ENCODE measurements around the gene DPP9.
A peak's percentile ranks its signal among the peaks of the same experiment; 100 is the strongest.

The DPP9 gene

GRCh38 chr19:4653793-4654436 lies 69.7 kb downstream of the DPP9 start:
- no peak for DNase-seq

DNA sequence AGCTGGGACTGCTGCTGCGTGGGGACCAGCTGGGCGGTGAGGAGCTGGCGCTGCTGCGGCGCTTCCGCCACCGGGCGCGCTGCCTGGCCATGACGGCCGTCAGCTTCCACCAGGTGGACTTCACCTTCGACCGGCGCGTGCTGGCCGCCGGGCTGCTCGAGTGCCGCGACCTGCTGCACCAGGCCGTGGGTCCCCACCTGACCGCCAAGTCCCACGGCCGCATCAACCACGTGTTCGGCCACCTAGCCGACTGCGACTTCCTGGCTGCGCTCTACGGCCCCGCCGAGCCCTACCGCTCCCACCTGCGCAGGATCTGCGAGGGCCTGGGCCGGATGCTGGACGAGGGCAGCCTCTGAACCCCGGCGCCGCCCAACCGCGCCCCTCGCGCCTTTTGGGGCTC lies 71.6 kb downstream of the DPP9 start:
- DNase-seq: no peak

DNA sequence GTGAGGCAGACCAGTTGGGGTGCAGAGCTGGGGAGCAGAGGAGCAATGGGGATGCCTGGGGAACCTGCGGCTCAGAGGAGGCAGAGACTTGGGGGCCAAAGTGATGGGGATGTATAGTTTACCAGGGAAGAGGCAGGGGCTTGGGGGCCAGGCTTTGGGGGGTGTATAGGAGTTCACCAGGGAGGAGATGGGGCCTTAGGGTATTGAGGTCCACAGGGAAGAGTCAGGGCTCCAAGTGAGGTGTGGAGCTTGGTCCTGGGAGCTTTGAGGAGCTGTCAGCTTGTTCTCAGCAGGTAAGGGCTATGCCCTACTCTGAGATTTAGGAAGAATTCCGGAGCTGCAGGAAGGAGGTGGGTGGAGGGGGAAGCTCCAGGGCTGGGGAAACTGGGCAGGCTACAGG lies 73.5 kb downstream of the DPP9 start:
- DNase-seq: no peak

- no peak for DNase-seq
Measured at GRCh38 chr19:4649392-4650047, 74.1 kb downstream of the DPP9 start.

GRCh38 chr19:4647676-4648644 lies 75.7 kb downstream of the DPP9 start:
- no peak for DNase-seq

- DNase-seq: no peak
Measured at GRCh38 chr19:4645718-4646117, 77.9 kb downstream of the DPP9 start.

DNA sequence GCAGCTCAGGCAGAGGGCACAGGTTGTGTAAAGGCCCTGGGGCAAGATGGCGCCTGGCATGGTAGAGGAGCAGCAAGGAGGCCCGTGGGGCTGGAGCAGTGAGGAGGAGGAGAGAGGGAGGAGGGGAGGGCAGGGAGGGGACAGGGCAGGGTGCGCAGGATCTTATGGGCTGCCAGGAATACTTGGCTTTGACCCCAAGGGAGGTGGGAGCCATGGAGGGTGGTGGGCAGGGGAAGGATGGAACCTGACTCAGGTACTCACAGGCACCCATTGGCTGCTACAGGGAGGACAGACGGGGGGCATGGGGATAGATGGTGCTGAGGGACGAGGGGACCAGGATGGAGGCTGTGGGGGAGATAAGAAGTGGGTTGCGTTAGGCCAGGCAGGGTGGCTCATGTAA lies 81.0 kb downstream of the DPP9 start:
- no peak for DNase-seq

DNA sequence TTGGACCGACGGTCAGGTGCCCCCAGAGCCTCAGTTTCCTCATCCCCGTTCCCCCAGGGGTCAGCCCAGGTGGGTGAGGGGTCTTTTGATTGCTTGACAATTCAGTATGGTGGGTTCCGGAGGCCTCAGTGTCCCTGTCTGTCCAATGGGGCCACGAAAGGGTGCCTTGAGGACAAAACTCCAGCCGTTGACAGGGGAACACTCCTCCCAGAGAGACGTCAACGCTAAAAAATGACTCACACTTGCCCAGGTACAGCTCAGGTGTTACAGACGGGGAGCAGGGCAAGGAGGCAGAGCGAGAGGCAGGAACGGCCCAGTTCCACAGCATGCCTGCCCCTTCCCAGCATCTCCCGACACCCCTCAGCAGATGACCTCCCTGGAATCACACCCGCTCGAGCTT lies 82.5 kb downstream of the DPP9 start:
- no peak for DNase-seq

DNA sequence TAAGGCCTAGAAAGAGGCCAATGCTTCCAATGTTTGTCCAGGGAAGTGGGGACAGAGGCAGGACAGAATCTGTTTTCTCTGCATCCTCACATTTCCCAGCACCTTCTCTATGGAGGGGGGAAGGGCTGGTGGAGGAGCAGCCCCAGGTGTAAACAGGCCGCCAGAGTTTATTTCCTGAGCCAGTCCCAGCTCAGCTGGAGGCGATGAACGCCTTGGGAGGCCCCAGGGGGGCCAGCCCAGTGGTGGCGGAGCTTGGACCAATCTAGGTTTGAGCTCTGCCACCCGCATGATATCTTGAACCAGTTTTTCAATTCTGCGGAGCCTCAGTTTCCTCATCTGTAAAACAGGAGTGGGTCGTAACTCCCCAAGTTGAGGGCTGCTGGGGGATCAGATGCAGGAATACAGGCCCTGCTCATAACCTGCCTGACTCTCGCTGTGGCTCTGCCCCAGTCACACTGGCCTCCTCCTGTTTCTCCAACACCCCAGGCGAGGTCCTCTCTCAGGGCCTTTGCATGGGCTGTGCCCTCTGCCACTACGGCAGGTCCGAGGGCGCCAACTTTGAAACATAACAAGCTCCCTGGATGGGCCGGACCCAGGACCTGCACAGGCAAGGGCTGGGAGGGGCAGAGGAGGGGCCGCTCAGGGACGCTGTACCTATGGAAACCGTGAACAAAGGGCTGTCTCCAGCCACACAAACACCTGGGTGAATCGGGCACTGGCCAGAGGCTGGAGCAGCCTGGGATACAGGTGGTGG lies 83.2 kb downstream of the DPP9 start:
- DNase-seq: no peak

GRCh38 chr19:4639531-4640246 lies 84.0 kb downstream of the DPP9 start:
- no peak for DNase-seq

DNA sequence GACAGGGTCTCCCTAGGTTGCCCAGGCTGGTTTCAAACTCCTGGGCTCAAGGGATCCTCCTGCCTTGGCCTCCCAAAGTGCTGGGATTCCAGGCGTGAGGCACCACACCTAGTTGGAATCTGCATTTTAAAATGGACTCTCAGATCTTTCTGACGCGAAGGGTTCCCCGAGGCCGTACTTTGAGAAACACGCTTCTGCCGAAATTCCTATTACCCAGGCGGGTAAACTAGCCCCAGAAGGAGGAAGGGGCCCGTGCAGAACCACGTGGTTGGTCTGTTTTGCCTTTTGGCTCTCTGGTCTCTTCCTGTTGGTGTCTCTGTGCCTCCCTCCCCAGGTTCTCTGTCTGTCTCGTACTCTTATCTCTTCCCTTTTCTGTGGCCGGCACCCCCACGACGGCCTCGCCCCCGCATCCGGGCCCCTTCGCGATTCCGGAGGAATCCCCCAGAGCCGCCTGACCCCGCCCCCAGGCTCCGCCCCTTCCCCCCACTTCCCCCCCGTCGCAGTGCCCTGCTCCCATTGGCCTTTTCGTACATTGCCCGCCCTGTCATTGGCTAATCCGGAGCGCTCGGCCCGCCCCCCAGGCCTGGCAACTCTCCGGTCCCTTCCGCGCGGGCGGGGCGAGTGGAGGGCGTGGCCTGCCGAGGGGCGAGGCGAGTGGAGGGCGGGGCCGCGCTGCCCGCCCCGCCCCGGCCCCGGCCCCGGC lies 84.7 kb downstream of the DPP9 start, which contains the start of gene TNFAIP8L1:
Gene TNFAIP8L1, plus strand, starts transcription at position 689 of the 703 bp plus-strand sequence. CDS start 12,354 bp downstream, outside the sequence.
- peak; percentile 97 for DNase-seq

DNA sequence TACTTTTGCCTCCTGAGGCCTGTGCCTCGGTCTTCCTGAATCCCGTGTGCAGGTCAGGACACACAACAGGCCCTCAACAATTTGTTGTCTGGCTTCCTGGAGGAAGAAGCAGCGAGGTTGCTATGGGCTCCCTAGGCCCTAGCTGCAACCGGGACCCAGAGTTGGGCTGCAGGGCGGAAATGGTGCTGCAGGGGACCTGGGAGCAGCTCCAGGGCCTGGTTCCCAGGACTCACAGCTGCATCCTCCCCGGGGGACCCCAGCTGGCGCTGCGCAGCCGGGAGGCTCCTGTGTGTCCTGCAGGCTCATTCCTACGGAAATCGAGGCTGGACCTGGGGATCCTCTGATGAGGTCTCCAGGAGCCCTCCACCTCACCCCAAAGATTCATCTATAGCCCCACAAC lies 85.3 kb downstream of the DPP9 start:
- no peak for DNase-seq

- no peak for DNase-seq
Measured at GRCh38 chr19:4636761-4637160, 86.9 kb downstream of the DPP9 start.

DNA sequence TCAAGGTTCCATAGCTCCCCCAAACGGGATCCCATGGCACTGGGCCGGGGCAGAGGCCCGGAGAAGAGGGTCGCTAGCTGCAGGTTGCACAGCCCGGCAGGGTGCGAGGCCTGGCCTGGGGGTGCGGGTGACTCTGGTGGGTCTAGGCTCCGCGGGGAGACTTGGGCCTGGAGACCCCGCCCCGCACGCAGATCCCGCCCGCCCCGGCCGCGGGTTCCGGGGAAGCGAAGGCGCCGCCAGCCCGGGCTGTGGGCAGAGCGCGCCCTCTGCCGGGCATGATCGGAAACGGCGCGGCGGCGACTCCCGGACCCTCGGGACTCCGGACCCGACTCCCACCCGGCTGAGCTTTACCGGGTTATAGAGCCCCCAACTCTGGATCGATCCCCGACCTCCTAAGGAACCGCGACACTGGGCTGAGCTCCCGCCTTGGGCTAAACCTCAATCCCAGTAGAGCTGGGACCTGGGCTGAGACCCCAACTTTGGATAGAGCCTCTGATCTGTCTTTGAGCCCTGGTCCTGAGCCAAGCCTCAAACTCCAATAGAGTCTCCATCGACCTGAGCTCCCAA lies 87.4 kb downstream of the DPP9 start:
- DNase-seq: peak; percentile 44

- no peak for DNase-seq
Measured at GRCh38 chr19:4635754-4636116, 87.9 kb downstream of the DPP9 start.

DNA sequence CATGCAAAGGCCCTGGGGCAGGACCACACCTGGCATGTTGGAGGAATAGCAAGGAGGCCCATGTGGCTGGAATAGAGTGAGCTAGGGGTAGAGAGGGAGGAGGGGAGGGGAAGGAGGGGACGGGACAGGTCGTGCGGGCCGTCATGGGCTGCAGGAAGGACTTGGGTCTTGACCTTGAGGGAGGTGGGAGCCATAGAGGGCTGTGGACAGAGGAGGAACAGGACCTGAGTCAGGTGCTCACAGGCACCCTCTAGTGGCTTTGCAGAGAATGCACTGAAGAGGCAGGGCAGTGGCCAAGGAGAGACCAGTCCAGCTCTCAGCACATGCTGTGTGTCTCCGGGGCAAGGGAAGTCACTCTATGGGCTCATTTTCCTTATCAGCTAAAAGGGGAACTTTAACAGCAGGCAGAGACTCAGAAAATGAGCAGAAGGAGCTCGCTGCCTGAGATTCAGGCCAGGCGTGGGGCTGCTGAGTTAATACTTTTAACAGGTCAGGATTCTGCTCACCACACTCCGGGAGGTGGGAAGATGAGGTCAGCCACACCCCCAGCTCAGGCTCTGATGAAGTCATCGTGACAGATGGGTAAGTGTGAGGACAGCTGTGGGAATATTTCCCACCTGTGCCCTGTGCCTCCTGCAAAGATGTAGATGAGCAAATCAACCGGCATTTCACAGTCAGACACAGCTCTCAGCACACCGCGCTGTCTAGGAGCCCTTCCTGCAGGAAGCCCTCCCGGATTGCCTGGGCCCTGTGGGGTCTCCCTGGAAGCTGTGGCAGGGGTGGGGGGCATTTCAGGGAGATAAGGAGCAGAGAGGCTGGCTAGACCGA lies 90.3 kb downstream of the DPP9 start:
- no peak for DNase-seq
